ENCODE results near the gene COLEC12.
A peak's percentile ranks its signal among the peaks of the same experiment; 100 is the strongest.

Gene COLEC12

GRCh38 chr18:289026-289425 lies 211.5 kb downstream of the COLEC12 start:
- no peak for DNase-seq (ENCODE audit: low read depth)

GRCh38 chr18:286515-287310 lies 213.8 kb downstream of the COLEC12 start:
- no peak for DNase-seq (ENCODE audit: low read depth)

GRCh38 chr18:285817-286216 lies 214.7 kb downstream of the COLEC12 start:
- no peak for DNase-seq (ENCODE audit: low read depth)

- DNase-seq (ENCODE audit: low read depth): no peak
These were observed 225.0 kb downstream of the COLEC12 start for GRCh38 chr18:275486-275885.

- no peak for DNase-seq (ENCODE audit: low read depth)
These were observed 226.2 kb downstream of the COLEC12 start for GRCh38 chr18:274313-274712.

GRCh38 chr18:273525-273924 lies 227.0 kb downstream of the COLEC12 start:
- DNase-seq (ENCODE audit: low read depth): no peak

GRCh38 chr18:272650-273049 lies 227.9 kb downstream of the COLEC12 start:
- no peak for DNase-seq (ENCODE audit: low read depth)

- no peak for DNase-seq (ENCODE audit: low read depth)
These were observed 230.9 kb downstream of the COLEC12 start for GRCh38 chr18:269480-270095.

- peak; percentile 90 for DNase-seq (ENCODE audit: low read depth)
These were observed 232.6 kb downstream of the COLEC12 start, which contains the start of gene THOC1 for GRCh38 chr18:267688-268552. Gene THOC1 (minus strand): TSS chr18:268047. CDS start chr18:268019, 28 bp downstream.

GRCh38 chr18:267380-267687 lies 233.2 kb downstream of the COLEC12 start:
- DNase-seq (ENCODE audit: low read depth): no peak

Measured in T follicular helper cell (primary cell).